CD14-positive monocyte (primary cell): ENCODE data around the gene CDC6. TPM values are rescaled to one million over a fixed set of nuclear protein-coding genes. Genes with fewer than 3 reads are reported as not detected.

ENCODE experiments used
- DNase-seq, 3 donors: peaks; one replicate each; pipeline ENCODE4 v3.0.0-alpha.2; 2011 to 2022
- H2AFZ ChIP-seq: 2 replicates; pipeline ENCODE4 v1.6.0; 2012; ENCODE audit warnings: mild to moderate bottlenecking, low read depth, low read length, inconsistent platforms; ENCODE audit not compliant: insufficient read depth, poor library complexity, severe bottlenecking
- H3K27ac ChIP-seq, 2 donors: 1 replicate in 1 of 2; 2 replicates in 1 of 2; pipeline ENCODE4 v1.5.1; 2012 to 2013; ENCODE audit warnings: low read length in 2 of 2, control low read depth in 1 of 2, inconsistent platforms in 1 of 2, low read depth in 1 of 2, mild to moderate bottlenecking in 1 of 2
- H3K27me3 ChIP-seq, 2 donors: one replicate each; pipeline versions ENCODE4 v1.6.0 to v1.6.1; 2011 to 2013; ENCODE audit warnings: low read length in 2 of 2; ENCODE audit not compliant: control insufficient read depth in 2 of 2, insufficient read depth in 2 of 2
- H3K36me3 ChIP-seq, 2 donors: replicated peaks in 1 of 2; 1 replicate in 1 of 2; 2 replicates in 1 of 2; pipeline versions ENCODE4 v1.5.1 to v1.6.1; 2012 to 2013; ENCODE audit warnings: low read length in 2 of 2, control low read depth in 1 of 2, inconsistent platforms in 1 of 2, mild to moderate bottlenecking in 1 of 2; ENCODE audit not compliant: insufficient read depth in 2 of 2, control insufficient read depth in 1 of 2
- H3K4me1 ChIP-seq, 2 donors: 1 replicate in 1 of 2; 2 replicates in 1 of 2; pipeline versions ENCODE4 v1.5.1 to v1.6.1; 2012 to 2013; ENCODE audit warnings: low read length in 2 of 2, control low read depth in 1 of 2, inconsistent platforms in 1 of 2, mild to moderate bottlenecking in 1 of 2, moderate library complexity in 1 of 2; ENCODE audit not compliant: insufficient read depth in 2 of 2, control insufficient read depth in 1 of 2
- H3K4me2 ChIP-seq: replicated peaks from 2 replicates; pipeline ENCODE3; 2012; ENCODE audit warnings: low read length, moderate library complexity, mild to moderate bottlenecking; ENCODE audit not compliant: poor library complexity, severe bottlenecking; ENCODE audit errors: extremely low read depth
- H3K4me3 ChIP-seq, 3 experiments: fragments of 200-600 bp in 1 of 3; sonication (generic) in 1 of 3; replicated peaks in 1 of 3; 1 replicate in 2 of 3; 2 replicates in 1 of 3; pipeline ENCODE4 v1.5.1; 2011 to 2013; ENCODE audit warnings: low read length in 3 of 3, mild to moderate bottlenecking in 3 of 3, control low read depth in 2 of 3, low read depth in 2 of 3, inconsistent platforms in 1 of 3, moderate library complexity in 1 of 3
- H3K79me2 ChIP-seq: 2 replicates; pipeline ENCODE4 v1.6.0; 2012; ENCODE audit warnings: mild to moderate bottlenecking, control low read depth, inconsistent platforms, low read length, moderate library complexity; ENCODE audit not compliant: insufficient read depth
- H3K9ac ChIP-seq: 2 replicates; pipeline ENCODE4 v1.6.0; 2017; ENCODE audit warnings: low read length, mild to moderate bottlenecking; ENCODE audit not compliant: insufficient read depth, poor library complexity, severe bottlenecking
- H3K9me3 ChIP-seq, 2 donors: replicated peaks in 1 of 2; 1 replicate in 1 of 2; 2 replicates in 1 of 2; pipeline versions ENCODE4 v1.5.1 to v1.6.1; 2012 to 2013; ENCODE audit warnings: low read length in 2 of 2, control low read depth in 1 of 2; ENCODE audit not compliant: control insufficient read depth in 1 of 2, insufficient read depth in 1 of 2
- H4K20me1 ChIP-seq: 2 replicates; pipeline ENCODE4 v1.6.0; 2012; ENCODE audit warnings: mild to moderate bottlenecking, low read length, control low read depth, moderate library complexity; ENCODE audit not compliant: insufficient read depth
- H3K27ac Mint-ChIP-seq, 7 donors: one replicate each; pipeline ENCODE4 v1.8.0; 2020; ENCODE audit warnings: mild to moderate bottlenecking in 7 of 7, mixed read lengths in 7 of 7, moderate library complexity in 6 of 7, inconsistent platforms in 2 of 7
- H3K27me3 Mint-ChIP-seq, 3 donors: one replicate each; pipeline ENCODE4 v1.8.0; 2021 to 2022; ENCODE audit warnings: low read depth in 3 of 3, mild to moderate bottlenecking in 3 of 3, mixed read lengths in 3 of 3, moderate library complexity in 3 of 3, inconsistent platforms in 1 of 3
- H3K36me3 Mint-ChIP-seq, 2 donors: one replicate each; pipeline ENCODE4 v1.8.0; 2020; ENCODE audit warnings: mixed read lengths in 2 of 2, inconsistent platforms in 1 of 2, mild to moderate bottlenecking in 1 of 2
- H3K4me1 Mint-ChIP-seq: one replicate; pipeline ENCODE4 v1.8.0; 2020; ENCODE audit warnings: mild to moderate bottlenecking, mixed read lengths
- H3K4me3 Mint-ChIP-seq, 2 donors: one replicate each; pipeline ENCODE4 v1.8.0; 2020; ENCODE audit warnings: mild to moderate bottlenecking in 2 of 2, mixed read lengths in 2 of 2, moderate library complexity in 1 of 2
- H3K9me3 Mint-ChIP-seq, 7 donors: one replicate each; pipeline ENCODE4 v1.8.0; 2020 to 2022; ENCODE audit warnings: mixed read lengths in 7 of 7, mild to moderate bottlenecking in 6 of 7, moderate library complexity in 6 of 7, inconsistent platforms in 2 of 7
- WGBS: methylation state at CpG from one replicate; pipeline ENCODE4 v1.1.5; 2013; ENCODE audit warnings: missing lambda C conversion rate; ENCODE audit not compliant: insufficient coverage; 5-methylcytosine and 5-hydroxymethylcytosine counted together
- intact Hi-C, 2 donors: fragments of 100-400 bp; cut with micrococcal nuclease; formaldehyde crosslinking; loops; one replicate each; pipeline versions ENCODE4 v1.15.0 to v1.15.1; 2023
- polyA plus RNA-seq, 3 donors: library from polyadenylated mRNA; depleted of rRNA in 1 of 3; unstranded in 2 of 3; stranded (reverse) in 1 of 3; fragments of 300-500 nt in 2 of 3; fragments of >200 nt in 1 of 3; fragmentation: Illumina TruSeq in 2 of 3; gene quantifications; 1 replicate in 2 of 3; 2 replicates in 1 of 3; pipeline ENCODE4 v1.2.3, GENCODE V29; 2012 to 2021
- TF ChIP-seq, protein P1 (sequence below): fragments of 200-600 bp; IDR thresholded peaks from one replicate; pipeline ENCODE4 v1.8.0; 2022; ENCODE audit warnings: antibody characterized with exemption, mild to moderate bottlenecking

CDC6 gene
- polyA plus RNA-seq, 3 donors = 0.11 to 0.21 TPM; not detected in 1

GRCh38 chr17:40242774-40243173 is 44.9 kb upstream of the CDC6 start:
- H3K79me2 ChIP-seq = peaks cover 93% of the 10 kb centered on the region
- no peaks in the 10 kb centered on the region for H3K27me3 Mint-ChIP-seq
- WGBS = no CpG with 5 or more reads among the region's 3 CpGs
- H3K9me3 ChIP-seq = no peaks in the 10 kb centered on the region
- intact Hi-C loops = no loop called here
- H3K36me3 ChIP-seq = peaks cover 0 to 38% of the 10 kb centered on the region in 2 donors
- no peaks in the 10 kb centered on the region for H3K27me3 ChIP-seq
- H3K9me3 Mint-ChIP-seq = no peaks in the 10 kb centered on the region
- H3K4me3 ChIP-seq = no peak overlapping the region
- H4K20me1 ChIP-seq = peaks cover 89% of the 10 kb centered on the region
- H3K4me1 Mint-ChIP-seq = peaks cover 14% of the 10 kb centered on the region
- H3K36me3 Mint-ChIP-seq = peaks cover 13 to 40% of the 10 kb centered on the region in 2 donors
- no peak overlapping the region for H3K27ac ChIP-seq
- DNase-seq = no peak
- H3K9ac ChIP-seq = no peak overlapping the region
- no peak overlapping the region for H3K4me2 ChIP-seq
- H2AFZ ChIP-seq = no peak overlapping the region
- H3K4me3 Mint-ChIP-seq = no peak overlapping the region
- TF ChIP-seq, protein P1, sequence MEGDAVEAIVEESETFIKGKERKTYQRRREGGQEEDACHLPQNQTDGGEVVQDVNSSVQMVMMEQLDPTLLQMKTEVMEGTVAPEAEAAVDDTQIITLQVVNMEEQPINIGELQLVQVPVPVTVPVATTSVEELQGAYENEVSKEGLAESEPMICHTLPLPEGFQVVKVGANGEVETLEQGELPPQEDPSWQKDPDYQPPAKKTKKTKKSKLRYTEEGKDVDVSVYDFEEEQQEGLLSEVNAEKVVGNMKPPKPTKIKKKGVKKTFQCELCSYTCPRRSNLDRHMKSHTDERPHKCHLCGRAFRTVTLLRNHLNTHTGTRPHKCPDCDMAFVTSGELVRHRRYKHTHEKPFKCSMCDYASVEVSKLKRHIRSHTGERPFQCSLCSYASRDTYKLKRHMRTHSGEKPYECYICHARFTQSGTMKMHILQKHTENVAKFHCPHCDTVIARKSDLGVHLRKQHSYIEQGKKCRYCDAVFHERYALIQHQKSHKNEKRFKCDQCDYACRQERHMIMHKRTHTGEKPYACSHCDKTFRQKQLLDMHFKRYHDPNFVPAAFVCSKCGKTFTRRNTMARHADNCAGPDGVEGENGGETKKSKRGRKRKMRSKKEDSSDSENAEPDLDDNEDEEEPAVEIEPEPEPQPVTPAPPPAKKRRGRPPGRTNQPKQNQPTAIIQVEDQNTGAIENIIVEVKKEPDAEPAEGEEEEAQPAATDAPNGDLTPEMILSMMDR = no peak
- H3K4me1 ChIP-seq = no peaks in the 10 kb centered on the region
- H3K27ac Mint-ChIP-seq = no peak overlapping the region

- no peaks in the 10 kb centered on the region for H3K27me3 ChIP-seq
- no peaks in the 10 kb centered on the region for H3K9me3 ChIP-seq
- DNase-seq = no peak
- Mint-ChIP-seq H3K27me3 (no peaks in the 10 kb centered on the region), H3K9me3 (no peaks in the 10 kb centered on the region), H3K4me3 (no peak overlapping the region), H3K36me3 (peaks cover 11 to 37% of the 10 kb centered on the region in 2 donors), H3K27ac (no peak overlapping the region), H3K4me1 (peaks cover 21% of the 10 kb centered on the region)
- H3K9ac ChIP-seq = no peak overlapping the region
- no CpG with 5 or more reads among the region's 3 CpGs for WGBS
- no peak overlapping the region for H3K4me3 ChIP-seq
- H2AFZ ChIP-seq = no peak overlapping the region
- no peak overlapping the region for H3K4me2 ChIP-seq
- peaks cover 95% of the 10 kb centered on the region for H3K79me2 ChIP-seq
- TF ChIP-seq, protein P1 = no peak
- peaks cover 0 to 35% of the 10 kb centered on the region in 2 donors for H3K36me3 ChIP-seq
- no peak overlapping the region for H3K27ac ChIP-seq
- H3K4me1 ChIP-seq = peaks cover 5% of the 10 kb centered on the region in 2 donors
- H4K20me1 ChIP-seq = peaks cover 92% of the 10 kb centered on the region
- intact Hi-C loops = no loop called here
Observed at GRCh38 chr17:40243761-40244160, 43.9 kb upstream of the CDC6 start.
